ENCODE data around the gene HES4. TPM values are rescaled to one million over a fixed set of nuclear protein-coding genes. Genes with fewer than 3 reads are reported as not detected.

Gene HES4
- polyA plus RNA-seq, 1 of the 3 experiments (the other 2 are of a cell fraction), result 4.7 TPM

GRCh38 chr1:1041092-1041523, 41.2 kb upstream of the HES4 start:
- H4K20me1 ChIP-seq (ENCODE audit: insufficient read depth), result peaks cover 19% of the 10 kb centered on the region
- TF ChIP-seq PBX3 (IDR thresholded peaks at IDR 0.05), result no peak
- TF ChIP-seq SIN3A (IDR thresholded peaks at IDR 0.05; ENCODE audit: borderline replicate concordance, low read depth, low read length), result no peak
- TF ChIP-seq, protein P1, sequence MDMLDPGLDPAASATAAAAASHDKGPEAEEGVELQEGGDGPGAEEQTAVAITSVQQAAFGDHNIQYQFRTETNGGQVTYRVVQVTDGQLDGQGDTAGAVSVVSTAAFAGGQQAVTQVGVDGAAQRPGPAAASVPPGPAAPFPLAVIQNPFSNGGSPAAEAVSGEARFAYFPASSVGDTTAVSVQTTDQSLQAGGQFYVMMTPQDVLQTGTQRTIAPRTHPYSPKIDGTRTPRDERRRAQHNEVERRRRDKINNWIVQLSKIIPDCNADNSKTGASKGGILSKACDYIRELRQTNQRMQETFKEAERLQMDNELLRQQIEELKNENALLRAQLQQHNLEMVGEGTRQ (IDR thresholded peaks at IDR 0.05; ENCODE audit: borderline replicate concordance, low read depth, low read length), result no peak
- no peak for TF ChIP-seq TCF12 (IDR thresholded peaks at IDR 0.05)
- no peak for TF ChIP-seq RAD21 (IDR thresholded peaks at IDR 0.05; ENCODE audit: low read length)
- no peak for TF ChIP-seq SMC3 (IDR thresholded peaks at IDR 0.05; ENCODE audit: low read depth, low read length)
- no peak for TF ChIP-seq RFX5 (IDR thresholded peaks at IDR 0.05; ENCODE audit: low read length)

DNA sequence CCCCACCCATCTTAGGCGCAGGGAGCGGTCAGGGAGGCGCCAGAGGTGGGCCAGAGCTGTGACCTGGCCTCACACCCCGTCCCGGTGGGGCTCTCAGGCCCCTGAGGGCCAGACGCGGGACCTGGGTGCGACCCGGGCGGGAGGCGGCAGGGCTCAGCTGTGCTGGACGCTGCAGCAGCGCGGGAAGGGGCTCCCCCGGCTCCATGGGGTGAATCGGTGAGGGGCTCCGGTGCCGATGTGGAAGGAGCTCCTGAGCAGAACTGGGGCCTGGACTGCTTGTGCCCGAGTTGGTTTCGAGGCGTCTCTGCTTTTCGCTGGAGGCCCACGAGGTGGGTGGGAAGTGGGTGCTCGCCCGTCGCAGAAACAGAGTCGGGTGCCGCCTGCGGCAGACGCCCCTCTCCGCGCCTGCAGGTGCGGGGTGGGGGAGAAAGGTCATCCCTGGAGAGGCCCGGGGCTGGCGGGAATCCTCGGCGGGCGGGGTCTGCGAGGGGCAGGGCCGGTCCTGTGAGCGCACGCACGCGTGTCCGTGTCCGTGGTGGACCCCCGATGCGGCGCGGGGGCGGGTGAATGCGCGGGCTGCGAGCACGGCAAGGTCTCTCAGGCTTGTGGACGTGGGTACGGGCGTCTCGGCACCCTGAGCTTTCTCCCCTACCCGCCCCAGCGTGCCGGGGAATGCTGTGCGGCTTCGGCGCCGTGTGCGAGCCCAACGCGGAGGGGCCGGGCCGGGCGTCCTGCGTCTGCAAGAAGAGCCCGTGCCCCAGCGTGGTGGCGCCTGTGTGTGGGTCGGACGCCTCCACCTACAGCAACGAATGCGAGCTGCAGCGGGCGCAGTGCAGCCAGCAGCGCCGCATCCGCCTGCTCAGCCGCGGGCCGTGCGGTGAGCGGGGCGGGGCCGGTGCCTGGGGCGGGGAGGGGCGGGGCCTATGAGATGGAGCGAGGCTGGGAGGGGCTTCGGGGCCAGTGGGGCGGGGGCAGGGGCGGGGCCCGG, 40.4 kb upstream of the HES4 start:
- peak; percentile 98 for DNase-seq
- CTCF ChIA-PET, result interaction anchor here (0.7 to 4.5 kb wide), 10 partner anchors 8 to 175 kb away, joined by 3 to 43 read pairs (median 7); partner anchors contain the start of gene ISG15

More at GRCh38 chr1:1041092-1041523, 41.2 kb upstream of the HES4 start:
- peaks cover 0 to 18% of the 10 kb centered on the region in 2 experiments; a peak in 1 of 4 replicates for H3K4me1 ChIP-seq (ENCODE audit: control insufficient read depth in 1 of 2, insufficient read depth in 2 of 2, low read depth in 1 of 2, low read length in 1 of 2)
- no peaks in the 10 kb centered on the region for H3K79me2 ChIP-seq (ENCODE audit: insufficient read depth)
- no peak overlapping the region for H3K27ac ChIP-seq (ENCODE audit: low read depth in 2 of 2, low read length in 1 of 2)
- H3K4me3 ChIP-seq (ENCODE audit: low read depth in 2 of 2, low read length in 1 of 2), result peak overlapping the region in 1 of 2 experiments; percentile 19; a peak in 1 of 4 replicates
- H3K9ac ChIP-seq, result no peak overlapping the region
- peaks cover 0 to 14% of the 10 kb centered on the region in 2 experiments for H3K36me3 ChIP-seq (replicated peaks in 1 of 2; ENCODE audit: control insufficient read depth in 1 of 2, insufficient read depth in 2 of 2, low read length in 1 of 2)
- POLR2A ChIA-PET, result no interaction called here
- no peaks in the 10 kb centered on the region for H3F3A ChIP-seq (replicated peaks; ENCODE audit: insufficient read depth)
- no peak for DNase-seq
- no peaks in the 10 kb centered on the region for H3K9me3 ChIP-seq
- 20% methylated on average over 1 of the region's 60 CpGs for WGBS (ENCODE audit: low lambda C conversion rate)
- no peak overlapping the region for H2AFZ ChIP-seq (ENCODE audit: low read depth)
- H3K27me3 ChIP-seq (ENCODE audit: insufficient read depth), result no peaks in the 10 kb centered on the region
- H3K9me2 ChIP-seq, result no peaks in the 10 kb centered on the region
- H3K4me2 ChIP-seq, result no peak overlapping the region
- CTCF ChIA-PET, result interaction anchor here (1.6 to 4.5 kb wide), 5 partner anchors 9 to 56 kb away, joined by 3 to 43 read pairs (median 38); no protein-coding TSS in a partner anchor

More for the DNA sequence above, 40.4 kb upstream of the HES4 start:
- no peaks in the 10 kb centered on the region for H3K27me3 ChIP-seq (ENCODE audit: insufficient read depth)
- WGBS (ENCODE audit: low lambda C conversion rate), result 30% methylated on average over 5 of the region's 99 CpGs
- peak overlapping the region; percentile 78 for H3K4me2 ChIP-seq
- H3K4me1 ChIP-seq (ENCODE audit: control insufficient read depth in 1 of 2, insufficient read depth in 2 of 2, low read depth in 1 of 2, low read length in 1 of 2), result peaks cover 0 to 18% of the 10 kb centered on the region in 2 experiments; a peak in 1 of 4 replicates
- POLR2A ChIA-PET, result interaction anchor here (0.8 kb wide), 1 partner anchor 35 kb away, joined by 4 read pairs; no protein-coding TSS in a partner anchor
- H3K9me2 ChIP-seq, result no peaks in the 10 kb centered on the region
- H3K36me3 ChIP-seq (replicated peaks in 1 of 2; ENCODE audit: control insufficient read depth in 1 of 2, insufficient read depth in 2 of 2, low read length in 1 of 2), result peaks cover 0 to 10% of the 10 kb centered on the region in 2 experiments
- no peaks in the 10 kb centered on the region for H3K9me3 ChIP-seq
- H3K9ac ChIP-seq, result no peak overlapping the region
- H3K27ac ChIP-seq (ENCODE audit: low read depth in 2 of 2, low read length in 1 of 2), result no peak overlapping the region
- H3K4me3 ChIP-seq (ENCODE audit: low read depth in 2 of 2, low read length in 1 of 2), result peak overlapping the region; percentile 39 to 41; a peak in 3 of 4 replicates
- H2AFZ ChIP-seq (ENCODE audit: low read depth), result no peak overlapping the region
- no peaks in the 10 kb centered on the region for H3F3A ChIP-seq (replicated peaks; ENCODE audit: insufficient read depth)
- peaks cover 21% of the 10 kb centered on the region for H4K20me1 ChIP-seq (ENCODE audit: insufficient read depth)
- no peaks in the 10 kb centered on the region for H3K79me2 ChIP-seq (ENCODE audit: insufficient read depth)
- no peak for TF ChIP-seq NFIC (IDR thresholded peaks at IDR 0.05; ENCODE audit: borderline replicate concordance)
- TF ChIP-seq, protein P2, sequence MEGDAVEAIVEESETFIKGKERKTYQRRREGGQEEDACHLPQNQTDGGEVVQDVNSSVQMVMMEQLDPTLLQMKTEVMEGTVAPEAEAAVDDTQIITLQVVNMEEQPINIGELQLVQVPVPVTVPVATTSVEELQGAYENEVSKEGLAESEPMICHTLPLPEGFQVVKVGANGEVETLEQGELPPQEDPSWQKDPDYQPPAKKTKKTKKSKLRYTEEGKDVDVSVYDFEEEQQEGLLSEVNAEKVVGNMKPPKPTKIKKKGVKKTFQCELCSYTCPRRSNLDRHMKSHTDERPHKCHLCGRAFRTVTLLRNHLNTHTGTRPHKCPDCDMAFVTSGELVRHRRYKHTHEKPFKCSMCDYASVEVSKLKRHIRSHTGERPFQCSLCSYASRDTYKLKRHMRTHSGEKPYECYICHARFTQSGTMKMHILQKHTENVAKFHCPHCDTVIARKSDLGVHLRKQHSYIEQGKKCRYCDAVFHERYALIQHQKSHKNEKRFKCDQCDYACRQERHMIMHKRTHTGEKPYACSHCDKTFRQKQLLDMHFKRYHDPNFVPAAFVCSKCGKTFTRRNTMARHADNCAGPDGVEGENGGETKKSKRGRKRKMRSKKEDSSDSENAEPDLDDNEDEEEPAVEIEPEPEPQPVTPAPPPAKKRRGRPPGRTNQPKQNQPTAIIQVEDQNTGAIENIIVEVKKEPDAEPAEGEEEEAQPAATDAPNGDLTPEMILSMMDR (IDR thresholded peaks at IDR 0.05), result 0 out of 2 replicates have a peak, but pooled peaks have one; percentile 8
